Right cardiac atrium (tissue), 5 donors: ENCODE results near the gene ADGRV1. TPM values are rescaled to one million over a fixed set of nuclear protein-coding genes. Genes with fewer than 3 reads are reported as not detected.
"Not testable (repeated sequence)": the region's sequence is repeated elsewhere in the genome, so short reads cannot be mapped to it uniquely, and the experiment has no call there.

ENCODE experiments used
- ATAC-seq, 2 donors: fragments of 200-7000 bp; cut with Tn5 transposase; one replicate each; pipeline versions ENCODE4 v1.8.0 to v1.9.1; 2020; ENCODE audit warnings: moderate library complexity in 2 of 2, mild to moderate bottlenecking in 1 of 2
- DNase-seq, 3 donors: peaks; one replicate each; pipeline ENCODE4 v3.0.0-alpha.2; 2020
- H3K27ac ChIP-seq: one replicate; pipeline ENCODE4 v1.5.1; 2013; ENCODE audit warnings: mild to moderate bottlenecking, low read length, control low read depth, moderate library complexity
- H3K27me3 ChIP-seq: one replicate; pipeline ENCODE4 v1.6.1; 2013; ENCODE audit not compliant: control insufficient read depth, insufficient read depth
- H3K4me1 ChIP-seq: one replicate; pipeline ENCODE4 v1.6.1; 2013; ENCODE audit warnings: low read length; ENCODE audit not compliant: control insufficient read depth, insufficient read depth
- H3K4me3 ChIP-seq: one replicate; pipeline ENCODE4 v1.5.1; 2013; ENCODE audit warnings: low read length, control low read depth
- H3K9me3 ChIP-seq: one replicate; pipeline ENCODE4 v1.6.1; 2013; ENCODE audit warnings: low read length; ENCODE audit not compliant: control insufficient read depth
- WGBS: extraction: QIAGEN DNeasy Blood & Tissue Kit; methylation state at CpG from one replicate; pipeline ENCODE4 v1.1.7; 2013; 5-methylcytosine and 5-hydroxymethylcytosine counted together
- intact Hi-C, 4 donors: fragments of 100-400 bp; cut with DNase I; formaldehyde crosslinking; loops; one replicate each; pipeline versions ENCODE4 v1.11.0 to v1.14.0; 2022 to 2023
- polyA plus RNA-seq: library from polyadenylated mRNA; stranded (reverse); fragments of 200-250 nt; gene quantifications from one replicate; pipeline ENCODE4 v1.2.3, GENCODE V29; 2013
- total RNA-seq, 4 donors: library from RNA; stranded (reverse); fragmentation: NEBNext Ultra II Directional; extraction: Animal tissue kit (Norgen Biotek cat#: 25700); gene quantifications; one replicate each; pipeline ENCODE4 v1.2.1, GENCODE V29; 2021
- donor health status: healthy with polysubstance abuse.
- donor health status: DM: no; HTN: yes; CAD: no.
- donor health status: DM: no; HTN: no; CAD: no.
- donor health status: DM: no; HTN: yes; CAD: no; lungs with severe emphysema.
- donor health status: DM: yes; HTN: yes; CAD: no.

Gene ADGRV1
- total and polyA plus RNA-seq, 5 donors: 0.05 to 1.1 (median 0.37) TPM

- 96% methylated on average over 24 of the region's 24 CpGs for WGBS
- peak; percentile 7 to 45 (median 24) for DNase-seq
- H3K4me1 ChIP-seq, H3K27me3 ChIP-seq, H3K9me3 ChIP-seq, intact Hi-C loops, H3K4me3 ChIP-seq, H3K27ac ChIP-seq, ATAC-seq: not testable (repeated sequence)
Measured at GRCh38 chr5:90847606-90848005, 289.0 kb downstream of the ADGRV1 start.

GRCh38 chr5:90849939-90850338 lies 291.3 kb downstream of the ADGRV1 start:
- Histone ChIP-seq H3K9me3 (no peaks in the 10 kb centered on the region), H3K4me1 (no peaks in the 10 kb centered on the region), H3K27me3 (no peaks in the 10 kb centered on the region), H3K27ac (no peak overlapping the region), H3K4me3 (no peak overlapping the region)
- no peak for DNase-seq
- intact Hi-C loops: no loop called here
- no peak for ATAC-seq

GRCh38 chr5:90852531-90852930 lies 293.9 kb downstream of the ADGRV1 start:
- H3K4me3 ChIP-seq: no peak overlapping the region
- intact Hi-C loops: no loop called here
- DNase-seq (no peak), ATAC-seq (no peak)
- H3K27ac ChIP-seq: no peak overlapping the region
- no peaks in the 10 kb centered on the region for H3K27me3 ChIP-seq
- no peaks in the 10 kb centered on the region for H3K4me1 ChIP-seq
- no peaks in the 10 kb centered on the region for H3K9me3 ChIP-seq

GRCh38 chr5:90853750-90854149 lies 295.2 kb downstream of the ADGRV1 start:
- Histone ChIP-seq H3K4me3 (no peak overlapping the region), H3K27ac (no peak overlapping the region), H3K9me3 (no peaks in the 10 kb centered on the region), H3K27me3 (no peaks in the 10 kb centered on the region), H3K4me1 (no peaks in the 10 kb centered on the region)
- intact Hi-C loops: no loop called here
- DNase-seq: no peak
- ATAC-seq: no peak
- WGBS: 96% methylated on average over 2 of the region's 2 CpGs

- WGBS: 68% methylated on average over 2 of the region's 2 CpGs
- intact Hi-C loops: no loop called here
- H3K27ac ChIP-seq: no peak overlapping the region
- no peak for ATAC-seq
- no peaks in the 10 kb centered on the region for H3K9me3 ChIP-seq
- no peak overlapping the region for H3K4me3 ChIP-seq
- H3K4me1 ChIP-seq: no peaks in the 10 kb centered on the region
- DNase-seq: no peak
- H3K27me3 ChIP-seq: no peaks in the 10 kb centered on the region
Measured at GRCh38 chr5:90854169-90854568, 295.6 kb downstream of the ADGRV1 start.

GRCh38 chr5:90855296-90856010 lies 296.9 kb downstream of the ADGRV1 start:
- Histone ChIP-seq H3K4me3 (no peak overlapping the region), H3K4me1 (no peaks in the 10 kb centered on the region), H3K9me3 (no peaks in the 10 kb centered on the region), H3K27me3 (no peaks in the 10 kb centered on the region), H3K27ac (no peak overlapping the region)
- ATAC-seq (no peak), DNase-seq (no peak)
- WGBS: 81% methylated on average over 4 of the region's 4 CpGs
- intact Hi-C loops: no loop called here

- Histone ChIP-seq H3K27ac (no peak overlapping the region), H3K9me3 (no peaks in the 10 kb centered on the region), H3K4me1 (no peaks in the 10 kb centered on the region), H3K27me3 (no peaks in the 10 kb centered on the region), H3K4me3 (no peak overlapping the region)
- no peak for DNase-seq
- ATAC-seq: no peak
- 92% methylated on average over 3 of the region's 3 CpGs for WGBS
- intact Hi-C loops: loop anchor here in 1 of 4 donors (10.0 kb wide), 1 partner anchor 563 kb away; no protein-coding TSS in a partner anchor
Measured at GRCh38 chr5:90861843-90862586, 303.4 kb downstream of the ADGRV1 start.

GRCh38 chr5:90865180-90865579 lies 306.6 kb downstream of the ADGRV1 start:
- DNase-seq (no peak), ATAC-seq (no peak)
- intact Hi-C loops: loop anchor here in 3 of 4 donors (5.0 to 10.0 kb wide), 2 partner anchors 552 to 560 kb away; no protein-coding TSS in a partner anchor
- Histone ChIP-seq H3K9me3 (no peaks in the 10 kb centered on the region), H3K4me3 (no peak overlapping the region), H3K27me3 (no peaks in the 10 kb centered on the region), H3K27ac (no peak overlapping the region), H3K4me1 (no peaks in the 10 kb centered on the region)
- WGBS: 62% methylated on average over 4 of the region's 4 CpGs

- DNase-seq: no peak
- WGBS: 5% methylated on average over 2 of the region's 2 CpGs
- Histone ChIP-seq H3K27me3 (no peaks in the 10 kb centered on the region), H3K9me3 (no peaks in the 10 kb centered on the region), H3K27ac (no peak overlapping the region), H3K4me1 (no peaks in the 10 kb centered on the region), H3K4me3 (no peak overlapping the region)
- peak; percentile 45 to 65 for ATAC-seq
- intact Hi-C loops: loop anchor here in 3 of 4 donors (5.0 to 10.0 kb wide), 2 partner anchors 551 to 558 kb away; no protein-coding TSS in a partner anchor
Measured at GRCh38 chr5:90866333-90866732, 307.7 kb downstream of the ADGRV1 start.

GRCh38 chr5:90866915-90867731 lies 308.5 kb downstream of the ADGRV1 start:
- H3K4me3 ChIP-seq: no peak overlapping the region
- intact Hi-C loops: loop anchor here in 3 of 4 donors (5.0 to 10.0 kb wide), 2 partner anchors 550 to 558 kb away; no protein-coding TSS in a partner anchor
- no peaks in the 10 kb centered on the region for H3K9me3 ChIP-seq
- WGBS: 69% methylated on average over 5 of the region's 5 CpGs
- DNase-seq: no peak
- peak in 1 of 2 donors; percentile 29 for ATAC-seq
- H3K4me1 ChIP-seq: no peaks in the 10 kb centered on the region
- no peaks in the 10 kb centered on the region for H3K27me3 ChIP-seq
- H3K27ac ChIP-seq: no peak overlapping the region
